SK-N-SH (cell line): ENCODE measurements around the gene ATP8A2. TPM values are rescaled to one million over a fixed set of nuclear protein-coding genes. Genes with fewer than 3 reads are reported as not detected.

ENCODE experiments used
- CTCF ChIA-PET: fragments of 300-600, 350-600 bp; formaldehyde crosslinking; extraction: SDS; loops from one replicate; lab custom pipeline; 2021; lab: Yijun Ruan, JAX
- POLR2A ChIA-PET: fragments of 350-600 bp; sonication (Branson Sonifier 250); formaldehyde crosslinking; extraction: SDS; loops from one replicate; lab custom pipeline; 2020; ENCODE audit warnings: antibody characterized with exemption, inconsistent platforms; lab: Yijun Ruan, JAX
- DNase-seq: peaks from one replicate; pipeline ENCODE4 v3.0.0; 2012
- H2AFZ ChIP-seq: fragments of 200-600 bp; sonication (generic); 2 replicates; pipeline ENCODE4 v1.8.1; 2016; ENCODE audit warnings: antibody characterized with exemption, mild to moderate bottlenecking, low read depth
- H3F3A ChIP-seq: fragments of 200-600 bp; sonication (generic); replicated peaks from 2 replicates; pipeline ENCODE3; 2016; ENCODE audit warnings: antibody characterized with exemption, mild to moderate bottlenecking; ENCODE audit not compliant: insufficient read depth
- H3K27ac ChIP-seq, 2 experiments: fragments of 200-500 bp in 1 of 2; fragments of 200-600 bp in 1 of 2; sonication (Bioruptor generic) in 1 of 2; sonication (generic), shearing (Covaris generic) in 1 of 2; 2 replicates each; pipeline versions ENCODE4 v1.5.1 to v1.6.1; 2014 to 2016; ENCODE audit warnings: low read depth in 2 of 2, inconsistent platforms in 1 of 2, low read length in 1 of 2, mild to moderate bottlenecking in 1 of 2, mixed read lengths in 1 of 2
- H3K27me3 ChIP-seq: fragments of 200-600 bp; sonication (generic), shearing (Covaris generic); 2 replicates; pipeline ENCODE4 v1.6.1; 2016; ENCODE audit warnings: mixed run types; ENCODE audit not compliant: insufficient read depth
- H3K36me3 ChIP-seq, 2 experiments: fragments of 200-500 bp in 1 of 2; fragments of 200-600 bp in 1 of 2; sonication (Bioruptor generic) in 1 of 2; sonication (generic) in 1 of 2; replicated peaks in 1 of 2; 2 replicates each; pipeline versions ENCODE3 to v1.5.1; 2014 to 2016; ENCODE audit warnings: low read length in 1 of 2, mild to moderate bottlenecking in 1 of 2; ENCODE audit not compliant: insufficient read depth in 2 of 2, control insufficient read depth in 1 of 2
- H3K4me1 ChIP-seq, 2 experiments: fragments of 200-500 bp in 1 of 2; fragments of 200-600 bp in 1 of 2; sonication (Bioruptor generic) in 1 of 2; sonication (generic), shearing (Covaris generic) in 1 of 2; 2 replicates each; pipeline versions ENCODE4 v1.5.1 to v1.6.1; 2014 to 2016; ENCODE audit warnings: low read depth in 1 of 2, low read length in 1 of 2, mixed run types in 1 of 2; ENCODE audit not compliant: insufficient read depth in 2 of 2, control insufficient read depth in 1 of 2
- H3K4me2 ChIP-seq: fragments of 200-600 bp; sonication (generic), shearing (Covaris generic); 2 replicates; pipeline ENCODE4 v1.6.1; 2017; ENCODE audit warnings: mixed run types
- H3K4me3 ChIP-seq, 2 experiments: fragments of 200-500 bp in 1 of 2; fragments of 200-600 bp in 1 of 2; sonication (Bioruptor generic) in 1 of 2; sonication (generic), shearing (Covaris generic) in 1 of 2; 2 replicates each; pipeline versions ENCODE4 v1.5.1 to v1.8.1; 2014 to 2016; ENCODE audit warnings: low read depth in 2 of 2, inconsistent platforms in 1 of 2, low read length in 1 of 2, mild to moderate bottlenecking in 1 of 2, mixed read lengths in 1 of 2, moderate library complexity in 1 of 2
- H3K79me2 ChIP-seq: fragments of 200-600 bp; sonication (generic); 2 replicates; pipeline ENCODE4 v1.8.1; 2017; ENCODE audit warnings: mild to moderate bottlenecking; ENCODE audit not compliant: insufficient read depth
- H3K9ac ChIP-seq: fragments of 200-600 bp; sonication (generic); 2 replicates; pipeline ENCODE4 v1.6.1; 2017; ENCODE audit warnings: mixed run types
- H3K9me2 ChIP-seq: fragments of 200-600 bp; sonication (generic); 2 replicates; pipeline ENCODE4 v1.6.1; 2017; ENCODE audit warnings: mixed run types
- H3K9me3 ChIP-seq: fragments of 200-600 bp; sonication (generic); 2 replicates; pipeline ENCODE4 v1.6.1; 2017; ENCODE audit warnings: mixed run types, mild to moderate bottlenecking, moderate library complexity
- H4K20me1 ChIP-seq: fragments of 200-600 bp; sonication (generic); 2 replicates; pipeline ENCODE4 v1.6.1; 2017; ENCODE audit warnings: mild to moderate bottlenecking, mixed run types; ENCODE audit not compliant: insufficient read depth
- CTCF ChIP-seq: fragments of 200-600 bp; sonication (generic); IDR thresholded peaks from 2 replicates; pipeline ENCODE4 v1.6.1; 2017; ENCODE audit warnings: antibody characterized with exemption, mild to moderate bottlenecking, moderate library complexity
- FOXJ3 ChIP-seq: sonication (generic); formaldehyde crosslinking; IDR thresholded peaks from 2 replicates; pipeline ENCODE4 v1.5.1; 2020; ENCODE audit warnings: mild to moderate bottlenecking, missing genetic modification reagents
- PBX3 ChIP-seq: IDR thresholded peaks from 2 replicates; pipeline ENCODE4; 2012
- RCOR1 ChIP-seq: fragments of 150-350 bp; IDR thresholded peaks from 2 replicates; pipeline ENCODE4 v1.6.1; 2017; ENCODE audit warnings: antibody characterized with exemption, low read length
- SMC3 ChIP-seq: IDR thresholded peaks from 2 replicates; pipeline ENCODE4 v1.6.1; 2012; ENCODE audit warnings: low read depth, low read length, improper control_type of control experiment
- TEAD4 ChIP-seq: IDR thresholded peaks from 2 replicates; pipeline ENCODE4 v1.4.0; 2012; ENCODE audit warnings: mild to moderate bottlenecking, borderline replicate concordance; ENCODE audit not compliant: insufficient read depth
- WGBS: methylation state at CpG from one replicate; pipeline ENCODE4 v1.1.6; 2017; ENCODE audit warnings: low lambda C conversion rate; 5-methylcytosine and 5-hydroxymethylcytosine counted together
- polyA plus RNA-seq, 3 experiments: library from polyadenylated mRNA; depleted of rRNA; stranded (reverse); fragments of >200 nt; gene quantifications; 2 replicates each; pipeline ENCODE4 v1.2.3, GENCODE V29; 2012
- TF ChIP-seq, protein P1 (sequence below): IDR thresholded peaks from 2 replicates; pipeline ENCODE4 v1.6.1; 2012; ENCODE audit warnings: mild to moderate bottlenecking, low read depth, low read length, moderate library complexity
- TF ChIP-seq, protein P2 (sequence below): IDR thresholded peaks from 2 replicates; pipeline ENCODE4 v1.4.0; 2012; ENCODE audit warnings: low read depth, borderline replicate concordance
- TF ChIP-seq, protein P3 (sequence below): IDR thresholded peaks from 2 replicates; pipeline ENCODE4 v1.4.0; 2012; ENCODE audit warnings: low read depth

Gene ATP8A2
- polyA plus RNA-seq, 1 of the 3 experiments (the other 2 are of a cell fraction), result 0.02 TPM

GRCh38 chr13:25819856-25820530 is 448.2 kb downstream of the ATP8A2 start:
- H3K4me1 ChIP-seq, result no peaks in the 10 kb centered on the region
- DNase-seq, result no peak
- H3K36me3 ChIP-seq, result no peaks in the 10 kb centered on the region
- no peaks in the 10 kb centered on the region for H3K9me3 ChIP-seq
- no peak overlapping the region for H3K9ac ChIP-seq
- no peaks in the 10 kb centered on the region for H4K20me1 ChIP-seq
- TF ChIP-seq CTCF (no peak), PBX3 (no peak), TEAD4 (no peak), RCOR1 (no peak), FOXJ3 (CRISPR knock-in tag) (no peak), SMC3 (no peak)
- TF ChIP-seq, protein P1, sequence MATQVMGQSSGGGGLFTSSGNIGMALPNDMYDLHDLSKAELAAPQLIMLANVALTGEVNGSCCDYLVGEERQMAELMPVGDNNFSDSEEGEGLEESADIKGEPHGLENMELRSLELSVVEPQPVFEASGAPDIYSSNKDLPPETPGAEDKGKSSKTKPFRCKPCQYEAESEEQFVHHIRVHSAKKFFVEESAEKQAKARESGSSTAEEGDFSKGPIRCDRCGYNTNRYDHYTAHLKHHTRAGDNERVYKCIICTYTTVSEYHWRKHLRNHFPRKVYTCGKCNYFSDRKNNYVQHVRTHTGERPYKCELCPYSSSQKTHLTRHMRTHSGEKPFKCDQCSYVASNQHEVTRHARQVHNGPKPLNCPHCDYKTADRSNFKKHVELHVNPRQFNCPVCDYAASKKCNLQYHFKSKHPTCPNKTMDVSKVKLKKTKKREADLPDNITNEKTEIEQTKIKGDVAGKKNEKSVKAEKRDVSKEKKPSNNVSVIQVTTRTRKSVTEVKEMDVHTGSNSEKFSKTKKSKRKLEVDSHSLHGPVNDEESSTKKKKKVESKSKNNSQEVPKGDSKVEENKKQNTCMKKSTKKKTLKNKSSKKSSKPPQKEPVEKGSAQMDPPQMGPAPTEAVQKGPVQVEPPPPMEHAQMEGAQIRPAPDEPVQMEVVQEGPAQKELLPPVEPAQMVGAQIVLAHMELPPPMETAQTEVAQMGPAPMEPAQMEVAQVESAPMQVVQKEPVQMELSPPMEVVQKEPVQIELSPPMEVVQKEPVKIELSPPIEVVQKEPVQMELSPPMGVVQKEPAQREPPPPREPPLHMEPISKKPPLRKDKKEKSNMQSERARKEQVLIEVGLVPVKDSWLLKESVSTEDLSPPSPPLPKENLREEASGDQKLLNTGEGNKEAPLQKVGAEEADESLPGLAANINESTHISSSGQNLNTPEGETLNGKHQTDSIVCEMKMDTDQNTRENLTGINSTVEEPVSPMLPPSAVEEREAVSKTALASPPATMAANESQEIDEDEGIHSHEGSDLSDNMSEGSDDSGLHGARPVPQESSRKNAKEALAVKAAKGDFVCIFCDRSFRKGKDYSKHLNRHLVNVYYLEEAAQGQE, result no peak
- TF ChIP-seq, protein P2, sequence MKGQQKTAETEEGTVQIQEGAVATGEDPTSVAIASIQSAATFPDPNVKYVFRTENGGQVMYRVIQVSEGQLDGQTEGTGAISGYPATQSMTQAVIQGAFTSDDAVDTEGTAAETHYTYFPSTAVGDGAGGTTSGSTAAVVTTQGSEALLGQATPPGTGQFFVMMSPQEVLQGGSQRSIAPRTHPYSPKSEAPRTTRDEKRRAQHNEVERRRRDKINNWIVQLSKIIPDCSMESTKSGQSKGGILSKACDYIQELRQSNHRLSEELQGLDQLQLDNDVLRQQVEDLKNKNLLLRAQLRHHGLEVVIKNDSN, result no peak
- TF ChIP-seq, protein P3, sequence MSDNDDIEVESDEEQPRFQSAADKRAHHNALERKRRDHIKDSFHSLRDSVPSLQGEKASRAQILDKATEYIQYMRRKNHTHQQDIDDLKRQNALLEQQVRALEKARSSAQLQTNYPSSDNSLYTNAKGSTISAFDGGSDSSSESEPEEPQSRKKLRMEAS, result no peak
- H3K79me2 ChIP-seq, result no peaks in the 10 kb centered on the region
- ChIA-PET CTCF (no interaction called here), POLR2A (no interaction called here)
- no peaks in the 10 kb centered on the region for H3F3A ChIP-seq
- no peaks in the 10 kb centered on the region for H3K27me3 ChIP-seq
- no peak overlapping the region for H2AFZ ChIP-seq
- no peaks in the 10 kb centered on the region for H3K9me2 ChIP-seq
- no peak overlapping the region for H3K27ac ChIP-seq
- H3K4me2 ChIP-seq, result no peak overlapping the region
- 56% methylated on average over 10 of the region's 10 CpGs for WGBS
- no peak overlapping the region for H3K4me3 ChIP-seq
